Suprapubic skin (tissue), 4 donors: ENCODE measurements around the gene KRTAP9-4.

Experiments used
- POLR2A ChIP-seq, 2 donors: fragments of 450-650 bp; IDR thresholded peaks; one replicate each; pipeline ENCODE4 v1.6.1; 2017; ENCODE audit warnings: antibody characterized with exemption in 2 of 2, mild to moderate bottlenecking in 2 of 2, moderate library complexity in 2 of 2
- POLR2AphosphoS5 ChIP-seq, 3 donors: sonication (generic); formaldehyde crosslinking; IDR thresholded peaks; one replicate each; pipeline ENCODE4 v1.6.1; 2017; ENCODE audit warnings: antibody characterized with exemption in 3 of 3
- TF ChIP-seq, protein P1 (sequence below), 2 donors: fragments of 200-600 bp in 1 of 2; fragments of 450-650 bp in 1 of 2; sonication (generic) in 1 of 2; IDR thresholded peaks; one replicate each; pipeline ENCODE4 v1.5.1; 2016 to 2019; ENCODE audit warnings: antibody characterized with exemption in 2 of 2, mild to moderate bottlenecking in 1 of 2, moderate library complexity in 1 of 2

DNA sequence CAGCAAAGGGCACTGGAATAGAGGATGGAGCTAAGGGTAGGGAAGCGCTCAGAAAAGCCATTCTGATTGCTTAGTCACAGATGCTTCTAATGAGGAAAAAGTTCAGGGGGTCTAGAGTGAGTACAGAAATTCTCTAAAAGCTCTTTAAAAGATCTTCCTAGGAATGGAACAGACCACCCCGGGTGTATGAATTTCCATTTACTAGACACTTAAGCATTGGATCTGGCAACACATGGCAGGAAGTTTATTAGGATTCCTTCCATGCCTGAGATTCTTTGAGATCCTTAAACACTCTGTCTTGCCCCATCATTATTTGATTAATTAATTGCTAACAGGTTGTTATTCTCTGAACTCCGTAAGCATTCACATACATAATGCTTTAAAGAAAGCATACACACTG lies 34.6 kb downstream of the KRTAP9-4 start:
- TF ChIP-seq, protein P1, sequence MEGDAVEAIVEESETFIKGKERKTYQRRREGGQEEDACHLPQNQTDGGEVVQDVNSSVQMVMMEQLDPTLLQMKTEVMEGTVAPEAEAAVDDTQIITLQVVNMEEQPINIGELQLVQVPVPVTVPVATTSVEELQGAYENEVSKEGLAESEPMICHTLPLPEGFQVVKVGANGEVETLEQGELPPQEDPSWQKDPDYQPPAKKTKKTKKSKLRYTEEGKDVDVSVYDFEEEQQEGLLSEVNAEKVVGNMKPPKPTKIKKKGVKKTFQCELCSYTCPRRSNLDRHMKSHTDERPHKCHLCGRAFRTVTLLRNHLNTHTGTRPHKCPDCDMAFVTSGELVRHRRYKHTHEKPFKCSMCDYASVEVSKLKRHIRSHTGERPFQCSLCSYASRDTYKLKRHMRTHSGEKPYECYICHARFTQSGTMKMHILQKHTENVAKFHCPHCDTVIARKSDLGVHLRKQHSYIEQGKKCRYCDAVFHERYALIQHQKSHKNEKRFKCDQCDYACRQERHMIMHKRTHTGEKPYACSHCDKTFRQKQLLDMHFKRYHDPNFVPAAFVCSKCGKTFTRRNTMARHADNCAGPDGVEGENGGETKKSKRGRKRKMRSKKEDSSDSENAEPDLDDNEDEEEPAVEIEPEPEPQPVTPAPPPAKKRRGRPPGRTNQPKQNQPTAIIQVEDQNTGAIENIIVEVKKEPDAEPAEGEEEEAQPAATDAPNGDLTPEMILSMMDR (IDR thresholded peaks at IDR 0.05) = no peak
- TF ChIP-seq POLR2A (IDR thresholded peaks at IDR 0.05) (no peak), POLR2AphosphoS5 (IDR thresholded peaks at IDR 0.05) (no peak)
